ENCODE measurements around the gene LYPD6. TPM values are rescaled to one million over a fixed set of nuclear protein-coding genes. Genes with fewer than 3 reads are reported as not detected.

Gene LYPD6
- polyA plus RNA-seq, 3 donors from 2014 or later: 0.10 TPM; not detected in 2

DNA sequence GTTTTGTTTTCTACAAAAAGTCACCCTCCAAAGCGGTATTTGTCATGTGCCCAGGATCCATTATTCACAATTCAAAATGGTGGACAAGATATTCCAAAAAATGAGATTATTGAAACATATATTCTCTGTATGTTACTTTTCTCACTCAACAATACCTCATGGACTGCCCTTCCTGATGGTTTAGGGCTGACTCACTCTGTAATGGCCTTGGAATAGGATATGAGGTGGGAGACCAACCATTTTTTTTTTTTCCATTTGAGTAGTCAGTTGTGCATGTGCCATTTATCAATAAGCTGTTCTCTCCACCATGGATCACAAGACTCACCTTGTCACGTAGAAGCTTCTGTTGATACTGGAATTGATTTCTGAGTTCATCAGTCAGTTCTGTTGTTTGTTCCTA, 64.5 kb downstream of the LYPD6 start:
- H3K36me3 Mint-ChIP-seq: no peaks in the 10 kb centered on the region
- peaks cover 0 to 13% (median 2%) of the 10 kb centered on the region in 6 donors for H3K9me3 Mint-ChIP-seq
- DNase-seq: no peak
- no peak overlapping the region for H3K27ac Mint-ChIP-seq
- H3K4me3 Mint-ChIP-seq: no peak overlapping the region
- peaks cover 0 to 4% (median 1%) of the 10 kb centered on the region in 3 donors for H3K27me3 Mint-ChIP-seq (ENCODE audit: low read depth in 3 of 3)
- H3K4me1 Mint-ChIP-seq: no peaks in the 10 kb centered on the region

- no peak overlapping the region for H3K27ac Mint-ChIP-seq
- H3K4me1 Mint-ChIP-seq: no peaks in the 10 kb centered on the region
- no peak overlapping the region for H3K4me3 Mint-ChIP-seq
- no peaks in the 10 kb centered on the region for H3K36me3 Mint-ChIP-seq
- no peaks in the 10 kb centered on the region for H3K27me3 Mint-ChIP-seq (ENCODE audit: low read depth in 3 of 3)
- peaks cover 0 to 9% (median 7%) of the 10 kb centered on the region in 6 donors for H3K9me3 Mint-ChIP-seq
- no peak for DNase-seq
Observed at GRCh38 chr2:149399934-149400615, 69.7 kb downstream of the LYPD6 start.

DNA sequence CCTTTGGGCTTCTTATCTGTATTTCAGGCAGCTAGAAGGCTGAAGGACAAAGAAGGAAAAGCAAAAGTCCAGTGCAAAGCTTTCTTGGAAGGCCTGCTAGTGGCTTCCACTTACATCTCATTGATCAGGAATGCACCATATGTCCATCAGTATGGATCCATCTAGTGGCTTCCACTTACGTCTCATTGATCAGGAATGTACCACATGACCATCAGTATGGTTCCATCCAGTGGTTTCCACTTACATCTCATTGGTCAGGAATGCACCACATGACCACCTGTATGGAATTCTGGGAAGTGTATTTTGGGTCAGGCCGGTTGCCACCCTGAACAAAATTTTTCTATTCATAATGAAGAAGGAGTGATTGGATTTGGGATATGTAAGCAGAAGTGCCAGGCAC, 70.6 kb downstream of the LYPD6 start:
- Mint-ChIP-seq H3K4me1 (no peaks in the 10 kb centered on the region), H3K27me3 (ENCODE audit: low read depth in 3 of 3) (no peaks in the 10 kb centered on the region), H3K36me3 (no peaks in the 10 kb centered on the region), H3K9me3 (peaks cover 0 to 9% (median 7%) of the 10 kb centered on the region in 6 donors), H3K27ac (no peak overlapping the region), H3K4me3 (no peak overlapping the region)
- DNase-seq: no peak

GRCh38 chr2:149409506-149409905, 79.1 kb downstream of the LYPD6 start:
- Mint-ChIP-seq H3K36me3 (no peaks in the 10 kb centered on the region), H3K27me3 (ENCODE audit: low read depth in 3 of 3) (peaks cover 0 to 4% (median 0%) of the 10 kb centered on the region in 3 donors), H3K4me1 (no peaks in the 10 kb centered on the region), H3K27ac (no peak overlapping the region), H3K4me3 (no peak overlapping the region), H3K9me3 (peaks cover 2 to 21% (median 4%) of the 10 kb centered on the region in 6 donors)
- no peak for DNase-seq

DNA sequence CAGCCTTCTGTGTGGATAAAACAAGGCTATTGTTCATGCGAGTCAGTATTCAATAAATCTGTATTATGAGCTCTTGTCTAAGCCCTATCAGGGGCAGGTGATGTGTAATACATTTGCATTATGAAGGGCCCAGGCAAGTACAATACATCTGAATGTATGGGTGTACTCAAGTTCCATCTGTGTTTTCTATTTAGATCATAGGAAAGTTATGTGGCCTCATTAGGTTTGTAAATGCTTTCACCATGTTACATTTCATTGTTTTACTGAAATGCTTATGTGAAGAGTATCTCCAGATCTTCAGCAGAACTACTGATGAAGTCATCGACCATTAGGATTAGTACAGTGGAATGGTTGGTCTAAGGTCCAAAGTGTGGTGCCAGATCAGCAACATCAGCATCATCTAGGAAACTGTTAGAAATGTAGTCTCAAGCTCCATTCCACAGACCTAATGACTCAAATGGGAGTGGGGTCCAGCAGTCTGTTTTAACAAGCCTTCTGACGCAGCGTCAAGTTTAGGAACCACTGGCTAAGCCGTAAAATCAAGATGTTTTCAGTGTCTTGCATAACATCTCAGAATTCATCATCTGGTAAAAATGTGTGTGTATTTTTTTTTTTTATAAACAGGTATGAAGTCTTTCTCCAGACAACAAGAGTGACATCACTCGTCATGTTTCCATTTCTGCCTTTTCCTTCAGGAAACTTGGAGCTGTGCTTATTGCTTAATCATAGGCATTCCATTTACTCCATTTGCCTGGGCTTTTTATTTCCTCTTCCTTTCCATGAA, 80.5 kb downstream of the LYPD6 start:
- no peaks in the 10 kb centered on the region for H3K36me3 Mint-ChIP-seq
- H3K9me3 Mint-ChIP-seq: peaks cover 2 to 21% (median 4%) of the 10 kb centered on the region in 6 donors
- no peak overlapping the region for H3K4me3 Mint-ChIP-seq
- no peaks in the 10 kb centered on the region for H3K4me1 Mint-ChIP-seq
- no peak for DNase-seq
- peaks cover 0 to 4% (median 0%) of the 10 kb centered on the region in 3 donors for H3K27me3 Mint-ChIP-seq (ENCODE audit: low read depth in 3 of 3)
- H3K27ac Mint-ChIP-seq: no peak overlapping the region

DNA sequence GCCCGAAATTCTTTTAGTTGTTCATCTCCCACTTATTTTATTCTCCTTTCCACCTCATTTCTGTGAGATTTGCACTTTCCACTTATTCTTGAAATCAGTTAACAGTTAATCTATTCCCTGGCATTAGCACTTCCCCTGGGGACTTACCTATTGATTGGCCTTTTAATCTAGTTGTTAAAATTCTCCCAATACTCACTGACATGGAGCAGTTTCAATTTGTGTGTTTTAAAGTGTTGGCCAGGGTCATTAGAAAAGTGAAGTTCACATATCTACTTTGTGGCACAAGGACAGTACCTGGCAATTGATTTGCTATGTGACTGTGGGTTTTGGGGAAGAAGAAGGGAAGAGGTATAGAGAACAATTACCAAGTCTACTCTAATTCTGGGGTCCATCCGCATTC, 83.1 kb downstream of the LYPD6 start:
- H3K4me3 Mint-ChIP-seq: no peak overlapping the region
- H3K36me3 Mint-ChIP-seq: no peaks in the 10 kb centered on the region
- H3K9me3 Mint-ChIP-seq: peaks cover 2 to 14% (median 4%) of the 10 kb centered on the region in 6 donors
- H3K27me3 Mint-ChIP-seq (ENCODE audit: low read depth in 3 of 3): peaks cover 0 to 2% (median 0%) of the 10 kb centered on the region in 3 donors
- no peak overlapping the region for H3K27ac Mint-ChIP-seq
- no peak for DNase-seq
- H3K4me1 Mint-ChIP-seq: no peaks in the 10 kb centered on the region

DNA sequence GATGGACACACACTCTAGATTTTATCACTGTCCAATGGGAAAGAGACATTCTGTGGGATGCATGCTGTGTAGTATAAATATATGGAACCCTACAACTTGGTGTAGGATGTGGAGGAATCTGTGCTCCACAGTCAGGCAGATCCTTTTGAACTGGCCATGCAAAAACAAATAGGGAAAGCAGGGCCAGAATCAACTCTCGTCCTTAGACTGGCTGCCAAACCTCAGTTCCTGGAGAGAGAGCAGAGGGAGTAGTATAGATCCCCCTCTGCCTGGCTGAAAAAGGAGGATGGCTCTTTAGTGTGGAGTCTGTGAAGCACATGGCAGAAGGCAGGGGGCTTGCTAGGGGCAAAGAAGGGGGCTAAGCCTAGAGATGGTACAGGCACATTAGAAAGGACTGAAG, 84.7 kb downstream of the LYPD6 start:
- peaks cover 0 to 5% (median 0%) of the 10 kb centered on the region in 6 donors for H3K9me3 Mint-ChIP-seq

GRCh38 chr2:149418065-149418464, 87.7 kb downstream of the LYPD6 start:
- no peaks in the 10 kb centered on the region for H3K36me3 Mint-ChIP-seq
- peaks cover 0 to 5% (median 0%) of the 10 kb centered on the region in 6 donors for H3K9me3 Mint-ChIP-seq
- H3K27ac Mint-ChIP-seq: no peak overlapping the region
- H3K27me3 Mint-ChIP-seq (ENCODE audit: low read depth in 3 of 3): no peaks in the 10 kb centered on the region
- H3K4me1 Mint-ChIP-seq: no peaks in the 10 kb centered on the region
- H3K4me3 Mint-ChIP-seq: no peak overlapping the region
- no peak for DNase-seq

More for the DNA sequence above, 84.7 kb downstream of the LYPD6 start:
- DNase-seq: no peak
- Mint-ChIP-seq H3K4me1 (no peaks in the 10 kb centered on the region), H3K36me3 (no peaks in the 10 kb centered on the region), H3K27ac (no peak overlapping the region), H3K4me3 (no peak overlapping the region), H3K27me3 (ENCODE audit: low read depth in 3 of 3) (no peaks in the 10 kb centered on the region)

DNA sequence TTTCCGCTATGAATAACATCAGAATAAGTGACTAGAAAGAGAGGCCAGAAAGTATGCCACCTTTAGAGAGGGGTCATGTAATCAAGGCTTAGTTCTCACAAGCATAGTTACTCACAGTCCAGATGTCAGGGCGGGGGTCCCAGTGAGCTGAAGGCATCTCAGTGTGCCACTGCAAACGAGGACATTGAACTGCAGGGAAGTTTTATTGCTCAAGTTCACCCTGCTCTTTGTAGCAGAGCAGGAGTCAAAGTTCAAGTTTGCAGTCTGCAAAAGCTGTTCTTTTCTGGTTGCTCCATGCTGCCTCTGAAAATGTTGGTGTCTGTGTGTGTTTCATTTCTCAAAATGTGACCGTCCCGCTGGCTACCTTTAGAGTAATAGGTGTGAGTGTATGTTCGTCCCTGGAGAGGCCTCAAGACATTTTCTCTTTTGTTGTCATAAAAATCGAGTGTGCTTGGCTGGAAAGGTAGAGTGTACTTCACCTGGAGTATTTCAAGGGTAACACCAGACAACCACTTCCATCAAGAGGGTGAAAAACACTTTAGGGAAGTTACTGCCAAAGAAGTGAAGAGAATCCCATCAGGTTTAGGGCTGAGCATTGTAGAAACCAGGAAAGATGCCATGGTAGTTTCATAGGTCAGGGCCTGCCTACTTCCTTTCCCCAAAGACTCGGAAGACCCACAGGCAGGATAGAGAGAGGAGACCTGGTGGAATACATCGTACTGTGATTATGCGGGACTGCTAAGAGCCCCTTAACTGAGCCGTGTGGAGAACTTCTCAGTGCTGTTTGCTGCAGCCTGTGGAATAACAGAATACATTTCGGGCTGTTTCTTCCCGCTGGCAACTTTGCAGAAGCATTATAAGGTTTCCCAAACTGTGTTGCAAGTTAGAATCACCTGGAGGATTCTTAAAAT, 89.9 kb downstream of the LYPD6 start:
- peaks cover 0 to 5% (median 0%) of the 10 kb centered on the region in 6 donors for H3K9me3 Mint-ChIP-seq
- H3K4me1 Mint-ChIP-seq: no peaks in the 10 kb centered on the region
- H3K27me3 Mint-ChIP-seq (ENCODE audit: low read depth in 3 of 3): no peaks in the 10 kb centered on the region
- H3K36me3 Mint-ChIP-seq: no peaks in the 10 kb centered on the region
- no peak overlapping the region for H3K4me3 Mint-ChIP-seq
- no peak overlapping the region for H3K27ac Mint-ChIP-seq
- DNase-seq: no peak

DNA sequence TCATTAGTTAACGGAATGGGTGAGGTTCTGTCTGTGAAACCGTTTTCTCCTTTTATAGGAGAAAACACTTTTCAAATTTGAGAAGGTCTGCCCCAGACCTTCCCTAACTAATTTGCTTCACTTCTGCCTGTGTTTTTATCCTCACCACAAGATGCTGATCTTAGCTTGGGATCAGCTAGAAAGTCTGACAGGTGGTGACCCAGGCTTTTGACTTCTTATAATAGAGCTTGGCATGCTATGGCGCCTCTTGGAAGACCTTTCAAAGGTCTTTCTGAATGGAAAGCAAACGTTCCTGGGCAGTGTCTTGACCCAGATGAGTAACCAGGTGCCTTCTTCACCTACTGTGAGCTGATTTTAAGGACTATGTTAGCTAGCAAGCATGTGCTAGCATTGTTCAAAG, 91.4 kb downstream of the LYPD6 start:
- Mint-ChIP-seq H3K36me3 (no peaks in the 10 kb centered on the region), H3K4me3 (no peak overlapping the region), H3K27ac (no peak overlapping the region), H3K9me3 (peaks cover 0 to 5% (median 0%) of the 10 kb centered on the region in 6 donors), H3K4me1 (no peaks in the 10 kb centered on the region), H3K27me3 (ENCODE audit: low read depth in 3 of 3) (peaks cover 0 to 3% (median 0%) of the 10 kb centered on the region in 3 donors)
- DNase-seq: no peak

GRCh38 chr2:149422337-149422990, 92.1 kb downstream of the LYPD6 start:
- peaks cover 0 to 3% (median 0%) of the 10 kb centered on the region in 3 donors for H3K27me3 Mint-ChIP-seq (ENCODE audit: low read depth in 3 of 3)
- H3K9me3 Mint-ChIP-seq: peaks cover 0 to 5% (median 0%) of the 10 kb centered on the region in 6 donors
- no peak overlapping the region for H3K27ac Mint-ChIP-seq
- H3K36me3 Mint-ChIP-seq: no peaks in the 10 kb centered on the region
- H3K4me3 Mint-ChIP-seq: no peak overlapping the region
- no peak for DNase-seq
- H3K4me1 Mint-ChIP-seq: no peaks in the 10 kb centered on the region

DNA sequence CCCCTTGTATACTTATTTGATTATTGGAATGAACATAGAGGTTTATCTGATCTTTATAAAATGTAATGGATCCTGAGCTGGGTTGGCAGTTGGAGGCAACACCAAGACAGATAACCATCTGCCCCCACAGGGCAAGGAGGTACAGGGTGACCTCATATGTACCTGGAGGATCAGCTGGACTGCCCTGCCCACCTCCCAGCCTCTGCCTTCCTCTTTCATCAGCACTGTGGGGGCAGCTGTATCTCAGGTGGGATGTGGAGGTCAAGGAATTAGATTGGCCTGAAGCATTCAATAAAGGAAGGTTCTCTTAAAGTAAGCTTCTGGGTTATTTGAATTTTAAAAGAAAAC, 92.6 kb downstream of the LYPD6 start:
- no peak for DNase-seq
- Mint-ChIP-seq H3K9me3 (peaks cover 0 to 5% (median 0%) of the 10 kb centered on the region in 6 donors), H3K36me3 (no peaks in the 10 kb centered on the region), H3K4me3 (no peak overlapping the region), H3K27me3 (ENCODE audit: low read depth in 3 of 3) (peaks cover 0 to 3% (median 0%) of the 10 kb centered on the region in 3 donors), H3K27ac (no peak overlapping the region), H3K4me1 (no peaks in the 10 kb centered on the region)

- Mint-ChIP-seq H3K4me3 (no peak overlapping the region), H3K27ac (no peak overlapping the region), H3K9me3 (peaks cover 0 to 5% (median 0%) of the 10 kb centered on the region in 6 donors), H3K4me1 (no peaks in the 10 kb centered on the region), H3K27me3 (ENCODE audit: low read depth in 3 of 3) (peaks cover 0 to 5% (median 0%) of the 10 kb centered on the region in 3 donors), H3K36me3 (no peaks in the 10 kb centered on the region)
- no peak for DNase-seq
Observed at GRCh38 chr2:149423630-149424029, 93.2 kb downstream of the LYPD6 start.
